GM10248 (cell line): ENCODE results near the gene PSMB2.

Experiments
- CTCF ChIA-PET: fragments of 300-600 bp; sonication (Branson Sonifier 250); formaldehyde crosslinking; extraction: SDS; loops from one replicate; lab custom pipeline; 2021; ENCODE audit warnings: antibody characterized with exemption; lab: Yijun Ruan, JAX
- POLR2A ChIA-PET: fragments of 350-650 bp; sonication (Branson Sonifier 250); formaldehyde crosslinking; extraction: SDS; loops from one replicate; lab custom pipeline; 2020; ENCODE audit warnings: antibody characterized with exemption; lab: Yijun Ruan, JAX
- DNase-seq: peaks from one replicate; pipeline ENCODE4 v3.0.0; 2012; ENCODE audit errors: extremely low spot score
- CTCF ChIP-seq: IDR thresholded peaks from 2 replicates; pipeline ENCODE4 v1.5.1; 2012; ENCODE audit warnings: mild to moderate bottlenecking, low read depth; ENCODE audit errors: extremely low read depth, missing control alignments, control extremely low read depth

Gene PSMB2

GRCh38 chr1:35594005-35594760 lies 47.1 kb downstream of the PSMB2 start:
- no peak for TF ChIP-seq CTCF
- ChIA-PET POLR2A (no interaction called here), CTCF (interaction anchor here (1.1 to 1.6 kb wide), 4 partner anchors 9 to 121 kb away, joined by 3 to 6 read pairs (median 3); no protein-coding TSS in a partner anchor)

GRCh38 chr1:35592991-35593769 lies 48.1 kb downstream of the PSMB2 start:
- no peak for DNase-seq
- ChIA-PET CTCF (interaction anchor here (1.1 to 1.6 kb wide), 3 partner anchors 8 to 122 kb away, joined by 3 to 6 read pairs (median 3); no protein-coding TSS in a partner anchor), POLR2A (no interaction called here)
- TF ChIP-seq CTCF: no peak

More at GRCh38 chr1:35594005-35594760, 47.1 kb downstream of the PSMB2 start:
- DNase-seq: no peak

- ChIA-PET POLR2A (no interaction called here), CTCF (no interaction called here)
- DNase-seq: no peak
- no peak for TF ChIP-seq CTCF
These were observed 50.1 kb downstream of the PSMB2 start for GRCh38 chr1:35591211-35591610.

- POLR2A ChIA-PET: no interaction called here
- CTCF ChIA-PET: no interaction called here
- no peak for TF ChIP-seq CTCF
- no peak for DNase-seq
These were observed 50.8 kb downstream of the PSMB2 start for GRCh38 chr1:35590476-35591040.

GRCh38 chr1:35589516-35590427 lies 51.6 kb downstream of the PSMB2 start:
- no peak for TF ChIP-seq CTCF
- no peak for DNase-seq
- POLR2A ChIA-PET: no interaction called here
- CTCF ChIA-PET: interaction anchor here (1.3 to 1.5 kb wide), 3 partner anchors 11 to 124 kb away, joined by 3 to 5 read pairs (median 3); no protein-coding TSS in a partner anchor
